Cerebellar cortex (tissue), 1 donor: ENCODE data around the gene ZNF592.

ENCODE experiments used
- DNase-seq: peaks from one replicate; pipeline ENCODE4 v3.0.0-alpha.2; 2015; ENCODE audit warnings: low spot score

ZNF592 gene

GRCh38 chr15:84811151-84811550, 62.8 kb downstream of the ZNF592 start:
- DNase-seq: no peak

DNA sequence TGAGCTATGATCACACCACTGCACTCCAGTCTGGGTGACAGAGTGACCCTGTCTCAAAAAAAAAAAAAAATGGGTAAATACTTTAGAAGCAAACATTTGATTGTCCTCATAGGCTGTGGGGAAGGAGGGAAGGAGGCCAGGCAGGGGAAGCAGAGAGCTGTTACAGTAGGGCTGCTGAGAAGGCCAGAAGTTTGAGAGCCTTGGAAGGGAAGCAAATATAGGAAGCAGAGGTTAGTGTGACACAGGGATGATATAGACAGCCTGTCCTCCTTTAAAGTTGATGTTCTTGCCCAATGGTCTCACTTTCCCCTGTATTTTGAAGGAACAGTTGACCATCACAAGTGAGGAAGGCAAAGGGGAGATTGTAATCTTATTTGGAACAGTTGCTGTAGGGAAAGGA, 63.4 kb downstream of the ZNF592 start:
- DNase-seq: no peak

DNA sequence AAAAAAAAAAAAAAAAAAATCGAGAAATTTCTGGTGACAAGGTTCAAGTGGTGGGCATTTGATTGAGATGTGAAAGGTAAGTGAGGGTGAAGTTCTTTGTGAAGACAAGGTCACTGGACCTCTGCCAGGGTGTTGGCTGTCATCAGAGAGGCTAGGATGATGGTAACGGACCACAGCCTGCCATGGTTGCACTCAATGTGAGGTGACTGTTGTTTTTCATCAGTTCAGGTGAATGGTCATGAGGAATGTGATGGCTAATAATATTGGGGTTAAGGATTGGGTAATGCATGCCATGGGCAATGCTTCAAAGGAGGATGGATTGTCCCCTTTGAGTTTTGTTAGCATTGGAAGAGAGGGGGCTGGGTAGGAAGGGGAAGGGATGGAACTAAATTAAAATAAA, 64.5 kb downstream of the ZNF592 start:
- DNase-seq: no peak

GRCh38 chr15:84813435-84813834, 65.0 kb downstream of the ZNF592 start:
- no peak for DNase-seq

GRCh38 chr15:84813931-84814330, 65.5 kb downstream of the ZNF592 start:
- DNase-seq: no peak

- no peak for DNase-seq
These were observed 66.5 kb downstream of the ZNF592 start for GRCh38 chr15:84814916-84815315.

- DNase-seq: no peak
These were observed 68.5 kb downstream of the ZNF592 start, which contains the start of gene ALPK3 for GRCh38 chr15:84816694-84817465. TSS of gene ALPK3 (plus strand) at chr15:84817356. CDS start at chr15:84817453, 97 bp downstream.

DNA sequence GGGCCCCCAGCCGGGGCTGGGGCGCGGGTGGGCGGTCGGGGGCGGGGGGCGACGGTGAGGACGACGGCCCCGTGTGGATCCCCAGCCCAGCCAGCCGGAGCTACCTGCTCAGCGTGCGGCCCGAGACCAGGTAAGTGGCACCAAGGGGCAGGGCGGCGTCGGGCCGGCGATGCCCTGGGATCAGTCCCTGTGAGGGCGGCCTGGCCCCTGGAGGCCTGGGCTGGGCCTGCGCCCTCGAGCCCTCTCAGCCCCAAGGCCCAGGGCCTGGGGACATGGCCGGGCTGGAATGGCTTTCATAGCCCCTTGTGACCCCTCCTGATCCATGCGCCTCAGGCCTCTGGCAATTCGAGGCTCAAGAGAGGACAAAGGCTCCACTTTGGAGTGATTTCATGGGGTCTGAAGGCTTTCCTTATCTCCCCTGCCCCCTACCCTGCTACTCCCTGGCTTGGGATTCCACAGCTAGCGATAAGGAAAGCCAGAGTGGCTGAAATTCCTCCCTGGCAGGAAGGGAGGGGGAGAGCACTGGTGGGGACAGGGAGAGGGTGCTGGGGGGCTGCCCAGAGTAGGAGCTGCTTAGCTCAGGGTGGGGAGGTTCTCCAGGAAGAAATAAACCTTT, 69.2 kb downstream of the ZNF592 start:
- no peak for DNase-seq

DNA sequence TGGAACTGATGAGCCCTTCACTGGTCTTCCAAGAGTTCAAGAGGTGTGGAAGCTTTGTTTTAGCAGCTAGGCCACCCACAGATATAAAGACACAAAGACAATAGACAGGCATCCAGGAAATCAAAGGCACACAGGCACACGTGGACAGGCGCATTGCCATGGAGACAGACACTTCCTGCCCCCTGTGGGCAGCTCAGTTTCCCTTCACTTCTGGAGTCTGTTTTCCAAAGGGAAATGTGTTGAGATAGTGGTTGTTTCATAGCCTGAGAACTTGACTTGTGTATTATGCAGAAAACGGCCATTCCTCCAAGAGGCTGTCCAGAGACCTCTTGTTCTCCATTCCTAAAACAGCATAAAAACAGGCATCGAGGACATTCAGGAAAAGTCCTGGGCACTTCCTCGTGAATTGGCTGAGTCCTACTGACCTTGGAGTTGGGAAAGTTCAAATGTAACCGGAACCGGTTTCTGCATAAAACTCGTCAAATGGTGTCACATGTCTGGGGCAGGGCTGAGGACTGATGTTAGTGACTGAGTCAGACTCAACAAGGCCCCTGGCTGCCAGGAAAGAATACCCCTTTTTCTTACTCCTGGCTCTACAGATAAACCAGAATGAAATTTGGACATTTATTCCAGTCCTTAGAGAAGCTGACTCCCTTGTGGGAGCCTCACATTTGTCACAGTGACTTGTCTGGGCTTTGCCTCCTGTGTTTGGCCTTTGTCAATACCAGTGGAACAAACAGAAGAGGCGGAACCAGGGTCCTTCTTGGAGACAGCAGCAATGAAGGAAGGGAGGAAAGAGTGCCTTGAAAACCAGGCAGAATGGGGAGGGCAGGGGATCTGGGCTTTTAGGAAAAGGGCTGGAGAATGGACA, 70.1 kb downstream of the ZNF592 start:
- DNase-seq: no peak

DNA sequence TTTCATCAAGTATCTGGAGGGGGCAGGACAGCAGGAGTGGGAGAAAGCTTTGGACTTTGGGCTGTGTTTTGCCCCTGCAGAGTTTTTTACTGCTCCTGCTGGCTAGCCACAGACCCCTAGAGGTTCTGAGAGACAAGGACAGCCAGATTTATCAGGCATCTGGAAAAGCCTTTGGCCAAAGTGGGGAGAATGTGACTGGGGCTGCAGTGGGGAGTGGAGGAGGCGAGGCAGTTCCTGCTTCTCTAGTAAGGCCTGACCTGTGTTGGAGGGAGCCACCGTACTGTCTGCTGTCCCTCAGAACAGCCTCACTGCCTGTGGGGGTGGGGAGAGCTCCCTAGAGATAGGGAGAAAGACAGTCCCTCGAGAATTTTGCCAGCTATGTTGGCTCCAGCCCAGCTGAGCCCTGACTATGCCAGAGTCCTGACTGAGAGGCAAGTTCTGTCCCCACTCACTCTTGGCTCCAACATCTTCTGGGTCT, 70.9 kb downstream of the ZNF592 start:
- no peak for DNase-seq

GRCh38 chr15:84819791-84820190, 71.4 kb downstream of the ZNF592 start:
- no peak for DNase-seq

DNA sequence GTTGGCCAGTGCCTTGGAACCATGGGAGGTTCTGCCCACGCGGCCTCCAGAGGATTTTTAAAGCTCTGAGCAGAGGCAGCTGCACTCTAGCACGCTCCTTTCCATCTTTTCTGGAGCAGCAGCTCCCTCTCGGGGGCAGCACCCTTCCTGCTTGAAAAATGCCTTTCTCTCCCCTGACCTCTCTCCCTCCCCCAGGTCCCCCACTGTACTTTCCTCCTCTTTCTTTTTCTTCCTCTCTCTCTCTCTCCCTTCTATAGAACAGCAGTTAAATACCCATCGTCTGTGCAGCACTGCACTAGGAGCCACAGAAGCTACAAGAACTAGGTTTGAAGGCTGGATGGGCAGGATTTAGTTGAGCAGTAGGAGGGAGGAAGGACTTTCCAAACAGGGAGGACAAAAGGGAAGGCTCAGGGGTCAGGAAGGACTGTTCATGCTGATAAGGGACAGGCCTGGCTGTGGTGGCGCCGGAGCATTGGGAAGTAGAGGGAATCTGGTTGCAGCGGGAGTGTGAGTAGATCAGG, 73.2 kb downstream of the ZNF592 start:
- no peak for DNase-seq

GRCh38 chr15:84822653-84823281, 74.4 kb downstream of the ZNF592 start:
- DNase-seq: peak; percentile 15

DNA sequence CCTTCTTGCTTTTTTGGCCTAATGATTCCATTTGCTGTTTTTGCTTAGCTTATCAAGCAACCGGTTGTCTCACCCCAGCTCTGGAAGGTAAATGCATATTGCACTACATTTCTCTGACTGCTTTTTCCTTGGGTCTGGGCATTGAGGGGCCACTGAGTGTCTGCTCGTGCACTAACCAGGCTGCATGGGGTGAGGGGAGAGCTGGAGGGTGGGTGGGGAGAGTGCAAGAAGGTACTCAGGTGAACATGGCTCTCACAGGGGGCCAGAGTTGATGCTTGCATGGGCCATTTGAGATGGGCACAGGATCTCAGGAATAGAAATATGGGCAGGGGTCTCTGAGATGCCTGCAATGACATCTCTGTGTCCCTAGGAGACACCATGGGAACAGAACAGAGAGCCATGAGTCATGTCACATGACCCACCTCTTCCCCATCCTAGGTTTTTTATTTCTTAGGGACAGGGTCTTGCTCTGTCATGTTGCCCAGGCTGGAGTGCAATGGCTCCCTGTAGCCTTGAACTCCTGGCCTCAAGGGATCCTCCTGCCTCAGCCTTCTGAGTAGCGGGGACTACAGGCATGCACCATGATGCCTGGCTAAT, 75.0 kb downstream of the ZNF592 start:
- no peak for DNase-seq

GRCh38 chr15:84824260-84825007, 76.0 kb downstream of the ZNF592 start:
- DNase-seq: peak; percentile 35

GRCh38 chr15:84826369-84826823, 78.0 kb downstream of the ZNF592 start:
- peak; percentile 37 for DNase-seq

DNA sequence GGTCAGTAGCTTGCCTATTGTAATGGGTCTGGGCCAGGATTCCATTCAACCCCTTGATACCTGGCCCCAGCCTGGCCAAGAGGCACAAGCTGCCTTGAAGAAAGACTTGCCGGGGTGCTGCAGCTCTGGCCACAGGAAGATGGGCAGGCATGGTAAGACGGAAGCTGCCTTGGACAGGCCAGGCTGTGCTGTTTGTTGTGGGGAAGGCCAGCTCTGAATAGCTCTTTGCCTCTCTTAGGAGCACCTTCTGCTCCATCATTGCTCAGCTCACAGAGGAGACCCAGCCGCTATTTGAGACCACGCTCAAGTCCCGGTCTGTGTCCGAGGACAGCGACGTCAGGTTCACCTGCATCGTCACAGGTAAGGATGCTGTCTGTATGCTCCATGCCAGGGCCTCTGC, 78.9 kb downstream of the ZNF592 start:
- no peak for DNase-seq

DNA sequence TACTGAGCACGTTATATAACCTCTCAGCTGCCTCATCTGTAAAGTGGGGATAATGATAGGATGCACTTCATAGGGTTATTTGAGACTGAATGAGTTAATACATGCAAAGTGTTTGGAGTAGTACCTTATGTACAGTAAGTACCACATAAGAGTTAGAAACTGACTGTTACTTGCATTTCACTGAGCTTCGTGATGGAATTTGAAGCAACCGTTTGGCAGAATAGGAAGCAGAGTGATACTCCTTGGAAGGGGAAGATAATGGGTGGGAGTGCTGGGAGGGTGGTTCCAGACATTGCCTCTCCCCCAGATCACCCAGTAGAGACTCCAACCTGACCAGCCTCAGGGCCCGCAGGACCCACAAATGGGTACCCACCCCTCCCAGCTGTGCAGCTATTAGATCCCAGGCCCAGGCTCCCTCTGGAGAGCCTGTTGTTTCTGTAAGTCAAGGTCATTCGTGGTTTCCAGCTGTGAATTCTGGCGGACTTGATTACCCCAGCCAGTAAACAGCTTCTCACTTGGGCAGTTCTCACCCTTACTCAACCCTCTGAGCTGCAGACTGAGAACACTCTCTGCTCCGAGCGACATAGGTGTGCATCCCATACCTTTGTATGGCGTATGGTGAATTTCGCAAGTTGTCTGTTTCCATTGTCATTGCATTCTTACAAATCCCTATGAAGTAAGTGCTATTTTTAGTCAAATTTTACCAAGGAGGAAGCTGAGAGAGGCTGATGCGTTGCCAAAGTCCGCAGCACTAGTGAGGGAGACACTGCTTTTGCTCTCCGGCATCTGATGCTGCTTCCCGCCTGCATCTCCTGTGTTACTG, 79.9 kb downstream of the ZNF592 start:
- DNase-seq: no peak

GRCh38 chr15:84829428-84829827, 81.0 kb downstream of the ZNF592 start:
- no peak for DNase-seq

- no peak for DNase-seq
These were observed 81.6 kb downstream of the ZNF592 start for GRCh38 chr15:84830036-84830435.
